Stimulated activated CD4-positive, alpha-beta T cell treated with anti-CD3 and anti-CD28 coated beads, Interleukin-1b, Interleukin-23, amount 100 ng/mL, for 48 hours (primary cell): Measurements from ENCODE around the gene KRT80.

Source experiments
- DNase-seq: peaks from one replicate; pipeline ENCODE4 v3.0.0-alpha.2; 2020

KRT80 gene

DNA sequence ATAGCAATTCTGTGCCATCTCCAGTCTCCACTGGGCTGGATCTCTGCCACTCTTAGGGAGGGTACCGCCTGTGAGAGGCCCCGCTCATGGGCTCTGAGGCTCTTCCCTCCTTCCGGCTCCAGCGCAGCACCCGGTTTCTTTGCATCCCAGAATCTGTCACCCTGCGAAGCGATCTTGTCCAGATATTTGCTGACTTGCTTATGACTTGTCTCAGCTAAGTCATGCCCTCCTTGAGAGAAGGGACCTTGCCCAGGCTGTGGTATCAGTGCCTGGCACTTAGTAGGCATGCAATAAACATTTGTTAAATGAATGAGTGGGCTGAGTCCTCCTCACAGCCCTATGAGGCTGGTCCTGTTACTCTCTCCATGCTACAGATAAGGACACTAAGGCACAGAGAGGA lies 13.4 kb downstream of the KRT80 start:
- DNase-seq, result no peak

DNA sequence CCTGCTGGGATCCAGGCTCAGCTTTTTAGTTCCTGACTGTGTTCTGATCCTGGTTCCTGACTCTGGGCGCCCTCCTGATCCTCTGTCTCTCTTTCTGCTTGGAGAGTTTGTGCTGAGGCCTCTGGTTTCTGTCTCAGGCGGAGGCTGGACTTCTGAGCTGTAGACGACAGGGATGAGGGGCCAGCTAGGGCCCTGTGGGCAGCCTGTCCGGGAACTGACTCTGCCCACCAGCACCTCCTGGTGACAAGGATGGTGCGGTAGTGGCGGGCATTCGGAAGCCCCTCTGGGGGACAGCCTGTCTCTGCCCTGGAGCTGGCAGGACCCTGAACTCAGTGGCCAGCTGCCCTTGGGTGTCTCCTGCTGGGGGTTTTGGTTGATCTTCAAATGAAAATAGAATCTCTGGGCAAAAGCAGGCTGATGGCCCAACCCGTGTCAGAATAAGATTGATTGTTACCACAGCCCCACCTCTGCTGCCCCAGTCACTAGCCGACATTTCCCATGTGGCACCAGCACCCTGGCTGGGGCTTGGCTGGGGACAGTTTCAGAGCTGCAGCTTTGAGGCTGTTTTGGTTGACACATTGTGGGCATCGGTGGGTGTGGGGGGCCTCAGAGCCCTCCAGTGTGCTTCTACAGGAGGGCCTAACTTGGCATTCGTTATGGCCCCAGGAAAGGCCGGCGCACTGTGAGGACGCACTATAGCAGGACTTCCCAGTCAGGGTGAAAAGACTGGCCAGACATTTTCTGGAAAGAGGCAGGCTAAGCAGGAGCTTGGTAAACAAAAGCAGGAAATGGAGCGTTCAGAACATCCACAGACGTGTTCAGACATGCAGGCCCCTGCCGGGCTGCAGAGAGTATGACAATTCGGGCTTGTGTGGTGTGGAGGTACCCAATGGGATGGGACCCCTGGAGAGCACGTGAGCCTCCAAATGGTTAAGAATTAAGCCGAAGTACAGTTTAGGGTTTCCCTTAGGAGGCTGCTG lies 16.2 kb downstream of the KRT80 start:
- DNase-seq, result no peak

DNA sequence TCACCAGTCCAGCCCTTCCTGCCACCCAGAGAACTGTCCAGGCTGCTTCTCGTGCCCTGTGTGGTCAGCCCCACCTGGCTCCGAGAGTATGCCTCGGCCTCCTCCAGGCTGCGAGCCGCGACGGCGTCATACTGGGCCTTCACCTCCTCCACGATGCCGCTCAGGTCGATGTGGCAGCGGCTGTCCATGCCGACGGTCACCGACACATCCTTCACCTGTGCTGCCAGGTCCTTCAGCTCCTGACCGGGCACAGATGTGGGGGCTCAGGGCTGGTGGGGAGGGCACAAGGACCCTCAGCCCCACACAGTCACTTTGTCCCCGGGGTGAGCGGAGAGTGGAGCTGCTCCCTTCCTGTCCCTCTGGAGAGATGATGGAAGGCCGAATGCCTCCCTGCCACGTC lies 18.3 kb downstream of the KRT80 start:
- DNase-seq, result no peak

DNA sequence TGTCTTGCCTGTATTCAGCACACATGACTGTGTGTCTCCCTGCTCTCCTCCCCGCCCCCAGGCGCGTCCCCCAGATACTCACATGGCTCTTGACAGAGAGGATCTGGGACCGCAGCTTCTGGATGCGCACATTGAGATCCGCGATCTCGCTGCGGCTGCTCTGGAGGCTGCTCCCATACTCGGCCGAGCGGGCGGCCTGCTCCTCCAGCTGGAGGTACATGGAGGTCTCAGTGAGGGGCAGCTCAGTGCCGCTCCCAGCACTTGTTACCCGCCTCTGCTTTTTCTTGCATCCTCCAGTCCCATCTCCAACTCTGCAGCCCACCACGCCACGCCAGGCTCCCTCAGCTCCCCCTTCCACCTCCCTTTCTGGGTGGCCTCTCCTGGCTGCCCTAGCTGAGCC lies 18.9 kb downstream of the KRT80 start:
- no peak for DNase-seq

DNA sequence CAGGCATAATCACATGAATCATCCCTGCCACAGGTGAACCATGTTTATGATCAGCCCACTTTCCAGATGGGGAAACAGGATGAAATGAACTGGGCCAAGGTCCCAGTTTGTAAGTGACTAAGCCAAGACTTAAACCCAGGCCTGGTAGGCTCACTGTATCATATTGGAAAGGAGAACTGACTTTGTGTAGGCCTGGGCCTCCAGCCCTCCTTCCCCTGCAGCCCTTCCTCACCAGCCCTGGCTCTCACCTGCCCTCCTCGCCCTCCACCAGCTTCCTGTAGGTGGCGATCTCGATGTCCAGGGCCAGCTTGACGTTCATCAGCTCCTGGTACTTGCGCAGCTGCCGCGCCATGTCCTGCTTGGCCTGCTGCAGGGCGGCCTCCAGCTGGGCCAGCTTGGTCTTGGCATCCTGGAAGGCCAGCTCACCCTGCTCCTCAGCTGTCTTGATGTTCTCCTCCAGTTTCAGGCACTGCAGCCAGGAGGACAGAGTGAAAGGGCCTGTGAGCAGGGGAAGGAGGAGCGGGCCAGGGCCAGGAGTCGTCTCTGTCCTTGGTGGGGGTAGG lies 19.8 kb downstream of the KRT80 start:
- DNase-seq, result peak; percentile 19

DNA sequence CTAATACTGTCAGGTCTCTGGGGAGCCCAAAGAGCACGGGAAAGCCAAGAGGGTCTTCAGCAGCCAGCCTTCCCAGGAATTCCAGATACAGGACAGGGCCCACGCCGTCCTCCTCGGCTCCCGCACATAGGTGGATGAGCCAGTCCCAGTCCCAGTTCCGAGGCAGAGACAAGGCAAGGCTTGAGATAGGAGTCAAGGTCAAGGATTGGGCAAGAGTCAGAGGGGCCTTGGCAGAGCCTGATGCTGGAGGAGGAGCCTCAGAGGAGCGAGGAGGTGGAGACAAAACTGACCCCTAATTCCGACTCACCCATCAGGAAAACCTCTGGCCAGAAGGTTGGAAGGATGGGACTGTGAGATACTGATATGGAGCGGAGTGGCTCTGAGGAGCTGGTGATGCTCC lies 21.0 kb downstream of the KRT80 start:
- no peak for DNase-seq

DNA sequence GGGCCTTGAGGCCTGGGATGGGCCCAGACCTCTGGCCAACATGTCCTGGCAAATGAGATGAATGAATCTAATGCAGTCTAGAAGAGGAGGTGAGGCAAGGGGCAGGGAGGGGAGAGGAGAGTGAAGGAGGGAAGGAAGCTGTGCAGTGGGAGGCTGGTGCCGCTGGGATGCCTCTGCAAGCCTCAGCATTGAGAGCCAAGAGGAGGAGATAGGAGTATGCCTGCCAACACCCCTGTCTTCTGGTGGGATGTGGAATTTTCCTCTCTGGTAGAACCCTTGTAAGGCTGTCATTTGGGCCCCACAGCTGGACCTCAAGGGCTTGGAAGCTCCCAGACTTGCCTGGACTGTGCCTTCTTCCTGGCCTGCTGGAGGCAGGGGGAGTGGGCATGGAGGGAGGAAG lies 21.9 kb downstream of the KRT80 start:
- no peak for DNase-seq

DNA sequence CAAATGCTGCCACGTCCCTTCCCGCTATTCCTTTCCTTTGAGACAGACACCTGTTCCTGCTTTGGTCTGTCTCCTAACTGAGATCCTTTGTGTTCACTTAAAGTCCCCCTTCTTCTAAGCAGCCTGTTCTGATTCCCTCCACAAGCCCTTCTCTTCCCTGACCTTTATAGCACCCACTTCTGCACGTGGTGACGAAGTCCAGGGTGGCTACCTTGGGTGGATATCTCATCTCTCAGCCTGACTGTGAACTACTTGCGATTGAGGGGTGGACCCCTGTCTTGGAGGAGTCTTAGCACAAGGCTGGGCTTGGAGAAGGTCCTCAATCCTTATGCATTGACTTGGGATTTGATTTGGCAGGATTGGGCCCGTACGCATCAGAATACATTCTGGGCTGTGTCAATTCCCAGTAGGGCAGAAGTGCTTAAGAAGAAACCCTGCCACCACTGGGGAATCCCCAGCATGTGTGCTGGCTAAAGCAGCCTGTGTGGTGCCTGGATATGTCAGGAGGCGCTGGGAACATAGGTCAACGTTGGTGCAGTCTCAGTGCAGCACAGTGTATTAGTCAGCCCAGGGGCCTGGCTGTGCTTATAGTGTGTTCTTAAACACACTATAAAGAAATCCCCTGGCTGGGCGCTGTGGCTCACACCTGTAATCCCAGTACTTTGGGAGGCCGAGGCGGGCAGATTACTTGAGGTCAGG lies 23.6 kb downstream of the KRT80 start:
- DNase-seq, result no peak

DNA sequence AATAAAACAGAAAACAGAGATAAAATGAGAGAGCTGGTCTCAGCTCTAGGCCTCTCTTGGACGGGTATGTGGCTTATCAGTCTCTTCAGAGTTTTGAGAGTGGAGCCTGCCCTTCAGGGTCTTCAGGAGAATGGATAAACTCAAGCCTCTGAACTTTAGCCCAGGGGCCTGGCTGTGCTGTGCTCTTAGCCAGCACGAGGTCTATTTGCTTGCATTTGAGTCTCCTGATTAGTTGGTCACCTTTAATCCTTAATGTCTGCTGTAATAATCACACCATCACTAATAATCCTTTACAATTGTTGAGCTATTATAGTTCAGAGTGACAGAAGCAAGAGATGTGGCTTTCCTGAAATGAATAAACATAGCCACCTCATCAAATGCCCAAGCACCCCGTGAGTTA lies 24.3 kb downstream of the KRT80 start:
- DNase-seq, result no peak

DNA sequence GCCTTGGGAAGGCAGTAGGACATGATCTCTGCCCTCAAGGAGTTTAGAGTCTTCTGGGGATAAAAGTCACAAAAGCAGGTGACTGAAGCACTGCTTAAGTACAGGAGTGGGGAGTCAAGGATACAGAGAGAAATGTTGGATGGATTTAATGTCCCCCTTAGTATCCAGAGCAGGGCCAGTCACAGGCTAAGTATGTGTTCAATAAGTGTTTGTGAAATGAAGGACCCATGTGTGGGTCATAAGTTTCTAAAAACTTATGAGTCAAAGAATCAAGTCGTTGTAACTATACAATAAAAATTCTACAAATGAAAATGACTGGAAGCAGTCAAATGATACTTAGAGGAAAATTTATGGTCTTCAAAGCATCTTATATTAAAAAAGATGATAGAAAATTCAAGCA lies 25.1 kb downstream of the KRT80 start:
- DNase-seq, result no peak

DNA sequence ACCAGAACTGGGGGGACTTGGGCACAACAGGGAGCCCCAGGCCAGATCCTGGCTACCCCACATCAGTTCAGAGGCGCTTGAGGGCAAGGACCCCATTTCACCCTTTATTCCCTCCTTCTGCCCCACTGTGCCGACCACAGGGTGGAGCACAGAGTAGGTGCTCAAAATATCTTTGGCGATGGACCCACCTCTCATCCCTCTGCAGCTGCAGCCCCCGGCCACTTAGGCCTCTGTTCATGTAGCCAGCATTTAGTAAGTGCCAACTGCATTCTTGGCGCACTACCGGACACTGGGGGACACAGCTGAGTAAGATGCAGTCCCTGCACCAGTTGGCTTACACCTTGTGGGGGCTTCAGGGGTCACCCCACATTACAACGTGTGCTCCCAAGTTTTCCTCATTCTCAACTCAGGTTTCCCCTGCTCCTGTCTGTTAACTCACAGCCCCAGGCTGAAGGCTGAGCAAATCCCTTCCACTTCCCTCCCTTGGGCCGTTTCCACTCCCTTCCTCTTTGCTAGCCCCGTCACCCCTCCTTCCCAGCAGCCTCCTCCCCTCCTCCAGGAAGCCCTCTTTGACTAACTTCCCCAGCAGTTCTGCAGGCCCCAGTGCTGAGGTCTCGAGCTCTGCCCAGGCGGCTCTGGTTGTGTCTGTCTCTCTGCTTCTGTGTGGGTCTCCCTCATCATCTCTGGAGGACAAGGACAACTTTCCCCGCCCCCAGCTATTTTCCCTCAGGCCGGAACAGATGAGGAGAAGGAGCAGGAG lies 26.5 kb downstream of the KRT80 start:
- no peak for DNase-seq

DNA sequence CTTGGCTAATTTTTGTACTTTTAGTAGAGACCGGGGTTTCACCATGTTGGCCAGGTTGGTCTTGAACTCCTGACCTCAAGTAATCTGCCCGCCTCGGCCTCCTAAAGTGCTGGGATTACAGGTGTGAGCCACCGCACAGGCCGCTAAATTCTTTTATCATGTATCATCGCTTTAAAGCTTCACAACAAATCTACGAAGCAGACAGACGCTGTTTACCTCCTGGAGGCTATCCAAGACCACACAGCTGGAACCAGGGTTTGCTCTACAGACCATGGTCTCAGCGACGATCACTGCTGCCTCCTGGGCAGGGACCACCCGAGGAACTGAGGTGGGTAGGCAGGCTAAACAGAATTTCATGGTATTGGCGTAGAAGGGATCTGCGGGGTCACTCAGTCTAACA lies 27.2 kb downstream of the KRT80 start:
- DNase-seq, result no peak

DNA sequence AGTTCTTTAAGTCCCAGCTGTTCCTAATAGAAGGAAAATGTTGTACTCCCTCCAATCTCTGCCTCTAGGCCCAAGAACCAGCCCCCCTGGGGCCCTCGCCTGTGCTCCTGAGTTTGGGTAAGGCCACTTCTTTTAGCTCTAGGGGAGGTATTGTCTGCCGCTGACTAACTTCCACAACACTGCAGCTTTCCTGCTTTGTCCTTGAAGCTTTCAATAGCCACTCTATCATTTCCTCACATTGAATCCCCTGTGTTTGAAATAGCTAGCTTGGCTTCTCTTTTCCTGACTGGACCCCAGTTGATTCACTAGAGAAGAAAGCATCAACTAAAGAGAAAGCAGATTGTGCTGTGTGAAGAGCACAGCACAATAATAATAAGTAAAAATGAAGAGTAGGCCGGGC lies 28.8 kb downstream of the KRT80 start:
- no peak for DNase-seq

DNA sequence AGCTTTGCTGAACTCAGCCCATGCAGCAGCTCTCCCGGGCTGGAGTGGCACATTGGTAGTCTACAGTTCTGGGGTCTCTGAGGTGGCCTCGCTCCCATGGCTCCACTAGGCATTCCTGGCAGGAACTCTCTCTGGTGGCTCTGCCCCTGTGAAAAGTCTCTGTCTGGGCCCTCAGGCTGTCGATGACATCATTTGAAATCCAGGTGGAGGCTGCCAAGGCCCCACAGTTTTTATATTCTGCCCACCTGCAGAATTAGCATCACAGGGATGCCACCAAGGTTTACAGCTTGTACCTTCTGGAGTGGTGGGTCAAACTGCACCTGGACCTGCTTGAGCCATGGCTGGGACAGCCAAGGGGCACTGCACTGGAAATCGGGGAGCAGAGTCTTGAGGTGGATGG lies 31.6 kb downstream of the KRT80 start:
- no peak for DNase-seq

DNA sequence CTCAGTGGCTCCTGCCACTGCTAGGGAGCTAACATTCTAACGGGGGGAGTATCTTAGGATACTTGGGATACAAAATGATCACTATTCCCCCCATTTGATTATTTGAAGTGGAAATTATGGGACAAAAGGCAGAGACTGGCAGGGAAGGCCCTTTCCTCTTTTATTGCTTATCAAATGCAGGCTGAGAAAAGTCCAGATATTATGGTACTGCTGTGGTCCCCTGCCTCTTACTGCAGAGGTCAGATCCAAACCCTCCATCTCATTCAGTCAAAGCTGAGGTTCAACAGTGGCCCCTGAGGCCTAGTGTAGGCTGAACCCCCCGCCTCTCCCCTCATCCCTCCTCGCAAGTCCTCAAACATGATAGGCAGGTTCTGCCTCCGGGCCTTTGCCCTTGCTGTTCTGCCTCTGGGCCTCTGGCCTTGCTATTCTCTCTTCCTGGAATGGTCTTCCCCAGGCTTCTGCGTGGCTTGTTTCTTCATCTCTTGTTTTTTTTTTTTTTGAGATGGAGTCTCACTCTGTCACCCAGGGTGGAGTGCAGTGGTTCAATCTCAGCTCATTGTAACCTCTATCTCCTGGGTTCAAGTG lies 34.2 kb downstream of the KRT80 start:
- no peak for DNase-seq

DNA sequence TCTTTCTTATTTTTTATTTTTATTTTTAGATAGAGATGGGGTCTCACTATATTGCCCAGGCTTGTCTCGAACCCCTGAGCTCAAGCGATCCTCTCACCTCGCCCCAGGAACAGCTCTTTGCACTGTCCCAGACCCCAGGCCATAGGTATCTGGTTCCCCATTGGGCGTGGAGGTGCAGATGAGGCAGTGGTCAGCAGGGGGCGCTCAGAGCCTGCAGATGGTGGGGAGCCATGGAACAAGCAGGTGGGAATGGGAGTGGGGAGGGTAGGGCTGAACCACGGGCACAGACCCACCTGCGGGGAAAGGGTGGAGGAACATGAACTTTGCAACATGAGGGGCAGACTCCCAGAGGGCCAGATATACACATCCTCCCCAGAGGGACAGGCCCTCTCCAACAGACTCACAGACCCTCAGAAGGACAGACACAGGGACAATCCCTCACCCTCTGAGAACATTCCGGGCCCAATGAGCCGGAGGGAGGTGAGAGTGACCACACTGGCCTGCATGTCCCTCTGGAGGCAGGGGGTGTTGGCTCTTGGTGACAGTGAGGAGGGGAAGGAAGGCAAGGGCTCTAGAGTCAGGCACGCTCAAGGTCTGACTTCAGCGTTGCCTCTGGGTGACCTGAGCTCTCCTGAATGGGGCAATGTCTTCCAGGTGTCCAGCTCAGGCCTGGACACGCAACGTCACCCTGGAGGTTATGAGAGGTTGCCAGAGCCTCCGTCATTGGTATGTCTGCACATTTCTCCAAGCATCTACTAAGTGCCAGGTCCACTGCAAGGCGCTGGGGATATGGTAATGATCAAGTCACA lies 34.9 kb downstream of the KRT80 start:
- peak; percentile 65 for DNase-seq

DNA sequence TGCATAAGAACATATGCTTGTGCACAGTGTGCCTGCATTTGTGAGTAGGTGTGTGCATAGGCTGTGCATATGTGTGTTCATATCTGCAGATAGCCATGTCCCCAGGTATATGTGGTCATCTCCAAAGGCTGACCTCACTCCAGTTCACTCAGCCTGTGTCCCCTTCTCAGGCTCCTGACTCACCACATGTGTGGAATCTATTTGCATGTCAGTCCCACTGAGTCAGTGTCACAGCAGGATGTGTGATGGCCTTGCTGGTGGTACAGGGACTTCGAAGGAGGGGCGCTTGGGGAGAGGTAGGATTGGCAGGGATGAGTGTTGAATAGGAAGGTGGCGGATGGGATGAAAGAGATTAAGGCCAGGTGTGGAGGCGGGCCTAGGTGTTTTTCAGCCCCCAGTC lies 35.5 kb downstream of the KRT80 start:
- DNase-seq, result no peak

DNA sequence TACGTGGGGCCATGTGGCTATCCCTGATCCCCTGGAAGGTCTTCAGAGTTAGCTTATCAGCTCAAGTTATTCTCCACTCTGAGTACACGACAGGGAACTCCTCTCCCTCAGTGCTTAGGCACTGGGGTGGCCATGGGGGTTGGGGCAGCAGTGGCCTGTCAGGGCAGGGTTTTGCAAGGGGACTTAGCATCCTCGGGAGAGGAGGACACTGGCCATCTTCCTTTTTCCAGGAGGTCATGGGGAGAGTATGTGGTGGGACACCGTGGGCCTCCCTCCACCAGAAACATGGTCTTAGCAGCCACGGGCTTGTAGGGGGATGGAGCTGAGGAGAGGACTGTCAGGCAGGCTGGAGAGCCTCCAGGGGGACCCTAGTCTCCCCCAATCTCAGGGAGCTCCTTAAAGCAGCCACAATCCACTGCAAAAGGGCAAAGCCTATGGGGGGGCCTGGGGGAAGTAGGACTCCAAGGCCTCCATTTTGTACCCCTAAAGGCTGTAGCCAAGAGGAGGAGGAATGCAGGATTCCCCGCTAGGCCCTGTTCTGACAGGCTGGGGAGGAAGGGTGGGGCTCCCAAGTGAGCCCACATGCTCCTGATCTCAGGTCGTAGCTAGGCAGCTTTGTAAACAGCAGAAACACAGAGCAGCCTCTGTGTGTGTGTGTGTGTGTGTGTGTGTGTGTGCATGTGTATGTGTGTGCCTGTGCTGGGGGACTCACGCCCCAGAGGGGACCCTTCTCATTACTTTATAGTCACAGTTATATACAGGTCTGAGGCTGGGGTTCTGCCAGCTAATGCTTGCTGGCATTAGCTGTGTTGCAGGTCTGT lies 36.6 kb downstream of the KRT80 start:
- DNase-seq, result no peak

DNA sequence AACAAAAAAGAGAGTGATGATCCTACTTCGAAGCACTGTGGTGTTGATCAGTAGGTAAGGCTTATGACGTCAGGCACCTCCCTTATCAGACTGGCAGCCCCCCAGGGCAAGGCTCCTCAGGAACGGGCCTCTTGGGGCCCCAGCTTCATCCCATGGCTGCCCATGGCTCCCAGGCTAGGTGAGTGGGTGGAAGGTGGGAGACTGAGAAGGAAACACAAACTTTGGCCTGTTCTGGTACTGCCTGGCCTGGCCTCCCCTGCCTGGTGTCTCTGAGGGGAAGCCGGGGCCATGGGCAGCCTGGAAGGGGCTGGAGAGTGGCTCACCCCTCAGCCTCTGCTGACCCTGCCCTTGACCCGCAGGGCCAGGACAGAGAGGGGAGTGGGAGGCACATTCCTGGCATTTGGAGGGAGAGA lies 38.9 kb downstream of the KRT80 start:
- no peak for DNase-seq

DNA sequence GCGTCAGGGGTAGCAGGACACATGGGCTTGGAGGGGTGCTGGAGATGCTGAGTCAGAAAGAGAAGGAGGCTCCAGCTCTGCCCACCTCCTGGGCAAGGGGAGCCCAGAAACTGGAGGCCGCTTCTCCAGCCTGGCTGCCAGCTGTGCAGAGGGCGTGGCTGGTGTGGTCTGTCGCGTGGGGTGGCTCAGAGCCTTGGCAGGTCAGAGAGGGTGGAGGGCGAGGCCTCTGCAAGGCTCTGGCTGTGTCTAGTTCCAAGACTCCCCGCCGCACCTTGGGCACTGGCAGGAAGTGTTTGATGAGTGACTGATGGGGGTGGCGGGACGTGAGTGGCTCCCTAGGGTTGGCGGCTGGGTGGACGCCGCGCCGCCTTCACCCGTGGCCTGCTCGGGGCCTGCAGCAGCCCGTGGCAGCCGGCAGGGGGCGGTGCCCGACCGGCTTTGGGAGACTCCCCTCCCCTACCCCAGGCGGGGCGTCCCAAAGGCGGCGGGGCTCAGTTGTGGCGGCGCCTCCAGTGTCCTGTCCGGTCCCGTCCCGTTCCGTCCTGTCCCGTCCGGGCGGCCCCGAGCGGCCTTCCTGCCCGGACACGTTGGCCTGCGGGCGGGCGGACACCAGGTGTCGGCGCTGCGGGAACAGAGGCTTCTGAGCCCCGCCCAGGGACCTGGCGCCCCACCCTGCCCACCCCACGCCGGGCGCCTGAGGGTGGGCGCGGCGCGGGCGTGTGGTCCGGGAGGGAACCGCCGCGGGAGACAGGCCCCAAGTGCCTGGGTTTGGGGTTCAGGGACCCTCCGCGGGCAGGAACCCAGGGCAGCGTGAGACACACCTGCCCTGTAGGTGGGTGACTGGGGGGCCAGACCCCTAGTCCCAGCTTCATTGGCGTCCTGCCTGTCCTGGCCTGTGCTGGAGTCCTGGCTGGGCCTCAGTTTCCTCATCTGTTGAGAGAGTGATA lies 39.7 kb downstream of the KRT80 start:
- DNase-seq, result peak; percentile 65
